Nasal cavity respiratory epithelium epithelial cell of viscerocranial mucosa (primary cell): Measurements from ENCODE around the gene ZNF579. TPM values are rescaled to one million over a fixed set of nuclear protein-coding genes. Genes with fewer than 3 reads are reported as not detected.

Experiments
- total RNA-seq: library from RNA; depleted of rRNA; stranded (reverse); fragments of >200 nt; gene quantifications from 2 replicates; pipeline ENCODE4 v1.2.3, GENCODE V29; 2014

The ZNF579 gene
- 2.4 and 6.7 TPM in 2 replicates for total RNA-seq

DNA sequence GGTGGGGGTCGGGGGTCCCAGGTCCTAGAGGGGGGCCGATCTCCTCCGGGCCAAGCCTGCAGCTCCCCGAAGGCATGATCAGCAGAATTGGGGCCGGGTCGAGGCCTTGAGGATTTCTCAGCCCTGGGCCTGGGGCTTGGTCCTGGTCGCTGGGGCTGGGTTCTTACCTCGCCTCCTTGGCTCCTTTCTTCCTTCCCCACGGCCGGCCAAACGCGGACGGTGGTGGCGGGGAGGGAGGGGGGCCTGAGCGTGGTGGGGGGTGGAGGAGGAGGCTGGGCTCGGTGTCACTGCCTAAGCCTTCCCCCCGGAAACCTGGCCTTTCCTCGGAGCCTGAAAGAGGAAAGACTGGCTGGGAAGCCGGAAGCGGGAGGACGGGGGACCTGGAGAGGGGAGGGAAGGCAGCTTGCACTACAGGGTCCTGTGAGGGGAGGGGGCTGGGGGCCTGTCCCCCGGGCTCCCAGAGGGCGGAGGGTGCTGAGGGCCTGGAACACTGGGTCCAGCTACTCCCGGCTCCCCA lies at the start of gene ZNF579:
ZNF579 (minus strand) TSS at position 221 of the 517 bp plus-strand sequence. CDS start 1,209 bp downstream, outside the sequence.

GRCh38 chr19:55624109-55625003 lies 43.7 kb upstream of the ZNF579 start, which contains the start of gene ZNF784:
Gene ZNF784, minus strand, starts transcription at chr19:55624566. Its CDS starts 5 bp downstream, at chr19:55624561.

DNA sequence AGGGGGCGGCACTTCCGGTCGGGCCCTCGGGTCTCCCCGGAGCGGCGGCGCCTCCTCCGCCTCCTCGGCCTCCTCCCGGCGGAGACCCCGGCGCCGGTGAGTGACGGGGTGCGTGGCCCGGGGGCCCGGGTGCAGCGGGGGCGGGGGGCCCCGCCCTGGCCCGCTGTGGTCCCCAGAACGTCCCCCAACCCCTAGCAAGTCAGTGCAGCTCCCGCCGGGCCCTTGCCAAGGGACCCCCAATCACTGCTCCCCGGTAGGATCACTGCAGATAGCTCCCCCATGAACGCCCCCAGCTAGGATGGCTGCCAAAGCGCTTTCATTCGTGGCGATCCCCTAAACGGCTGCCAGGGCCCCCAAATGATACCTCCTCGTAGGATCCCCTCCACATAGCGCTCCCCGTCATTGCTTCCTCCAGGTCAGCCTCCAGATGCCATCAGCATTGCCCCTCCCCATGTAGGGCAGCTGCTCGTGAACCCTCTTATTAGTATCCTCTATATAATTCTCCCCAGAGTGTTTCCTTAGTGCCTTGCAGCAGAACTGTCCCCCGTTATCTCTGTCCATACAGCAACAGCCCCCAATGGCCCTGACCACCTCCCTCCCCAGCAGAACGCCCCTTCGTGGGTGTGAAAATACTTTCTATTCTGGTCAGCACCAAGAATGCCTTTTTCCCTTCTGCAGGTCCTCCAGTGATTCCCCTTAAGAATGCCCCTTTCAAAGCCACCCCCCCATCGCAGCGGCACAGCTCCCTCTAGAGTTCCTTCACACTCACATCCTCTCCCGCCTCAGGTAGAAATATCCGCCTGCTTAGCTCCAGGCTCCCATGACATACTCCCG lies 25.2 kb upstream of the ZNF579 start, which contains the start of gene ZNF865:
ZNF865 (plus strand) TSS at position 11 of the 834 bp plus-strand sequence. CDS start 7,972 bp downstream, outside the sequence.

DNA sequence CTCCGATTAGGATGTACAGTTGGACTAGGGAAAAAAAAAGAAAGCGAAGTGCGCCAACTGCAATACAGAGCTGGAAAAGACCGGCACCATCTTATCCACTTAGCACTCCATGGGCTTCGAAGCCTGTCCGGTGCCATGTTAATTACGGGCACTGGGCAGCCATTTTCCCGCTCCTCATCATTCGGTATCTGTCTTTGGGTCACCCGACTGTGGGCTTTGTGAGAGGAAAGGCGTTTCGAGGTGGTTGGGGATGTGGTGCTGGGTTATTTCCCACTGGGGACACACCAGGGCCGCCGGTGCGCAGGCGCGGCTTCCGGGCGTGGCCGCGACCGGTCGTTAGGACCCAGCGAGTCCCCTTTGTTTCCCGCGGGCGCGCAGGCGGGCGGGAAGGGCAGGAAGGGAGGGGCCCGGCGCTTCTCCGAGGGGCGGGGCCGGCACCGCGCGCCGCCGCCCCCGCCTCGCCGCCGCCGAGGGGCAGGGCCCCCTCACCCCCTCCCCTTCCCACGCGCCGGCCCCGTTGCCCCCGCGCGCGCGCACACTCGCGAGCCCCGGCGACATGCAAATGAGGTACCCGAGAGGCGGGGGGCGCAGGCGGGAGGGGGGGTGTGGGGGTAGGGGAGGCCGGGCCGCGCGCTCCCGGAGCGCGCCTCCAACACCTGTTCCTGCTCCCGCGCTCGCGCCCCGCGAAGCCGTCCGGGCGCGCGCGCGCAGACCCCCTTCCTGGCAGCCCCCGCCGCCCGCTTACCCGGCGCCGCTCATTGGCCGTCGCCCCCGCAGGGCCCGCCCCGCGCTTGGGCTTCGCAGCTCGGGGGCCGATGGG lies 19.4 kb upstream of the ZNF579 start, which contains the start of gene ZNF524:
ZNF524 (plus strand) TSS at position 447 of the 820 bp plus-strand sequence. CDS start 1,825 bp downstream, outside the sequence.

GRCh38 chr19:55599468-55599841 lies 18.8 kb upstream of the ZNF579 start, which contains the start of gene FIZ1:
Gene FIZ1, minus strand, starts transcription at chr19:55599517. Its CDS starts 1,652 bp downstream, at chr19:55597865.

DNA sequence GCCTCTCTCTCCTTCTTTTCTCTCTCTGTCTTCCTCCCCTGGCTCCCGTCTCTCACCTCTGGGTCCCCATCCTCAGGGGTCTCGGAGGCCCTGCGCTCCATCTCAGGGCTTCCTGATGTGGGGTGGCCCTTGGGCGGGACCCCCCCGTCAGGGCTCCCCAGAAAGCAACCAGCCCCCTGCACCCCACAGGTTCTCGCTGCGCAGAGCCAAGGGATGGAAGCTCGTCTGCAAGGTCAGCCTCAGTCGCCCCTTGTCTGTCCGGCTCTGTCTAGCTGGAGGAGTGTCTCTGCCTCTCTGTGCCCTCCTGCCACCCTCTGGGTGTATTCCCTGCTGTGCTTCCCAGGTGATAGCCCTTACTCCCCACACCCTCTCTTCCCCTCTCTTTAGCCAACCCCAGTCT lies 35.2 kb downstream of the ZNF579 start, which contains the start of gene SBK3:
SBK3 (minus strand) TSS at position 101 of the 400 bp plus-strand sequence; CDS start at position 101, 0 bp downstream.

DNA sequence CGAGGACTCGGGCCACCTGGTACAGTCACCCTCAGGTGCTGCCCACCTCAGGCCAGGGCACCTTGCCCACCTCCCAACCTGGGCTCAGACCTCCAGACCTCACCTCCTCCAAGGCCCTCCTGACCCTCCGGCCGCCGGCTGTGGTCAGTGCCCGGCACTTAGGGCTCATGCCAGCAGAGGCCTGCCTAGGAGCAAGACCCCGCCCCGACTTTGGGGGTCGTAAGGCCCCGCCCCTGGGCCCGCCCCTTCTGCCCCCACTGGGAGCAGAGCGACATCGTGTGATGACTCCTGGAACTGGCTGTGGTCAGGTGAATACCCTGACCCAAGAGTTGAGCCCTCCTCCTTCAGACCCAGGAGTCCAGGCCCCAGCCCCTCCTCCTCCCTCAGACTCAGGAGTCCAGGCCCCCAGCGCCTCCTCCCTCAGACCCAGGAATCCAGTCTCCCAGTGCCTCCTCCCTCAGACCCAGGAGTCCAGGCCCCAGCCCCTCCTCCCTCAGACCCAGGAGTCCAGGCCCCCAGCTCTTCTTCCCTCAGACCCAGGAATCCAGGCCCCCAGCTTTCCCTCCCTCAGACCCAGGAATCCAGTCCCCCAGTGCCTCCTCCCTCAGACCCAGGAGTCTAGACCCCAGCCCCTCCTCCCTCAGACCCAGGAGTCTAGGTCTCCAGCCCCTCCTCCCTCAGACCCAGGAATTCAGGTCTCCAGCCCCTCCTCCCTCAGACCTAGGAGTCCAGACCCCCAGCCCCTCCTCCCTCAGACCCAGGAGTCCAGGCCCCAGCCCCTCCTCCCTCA lies 43.5 kb downstream of the ZNF579 start, which contains the start of gene SBK2:
SBK2 (minus strand) TSS at position 183 of the 790 bp plus-strand sequence. CDS start 839 bp downstream, outside the sequence.

Other genes with a start within 250 kb of the ZNF579 start
- gene KMT5C, start 241.0 kb downstream of the ZNF579 start, total RNA-seq, result 6.1 and 6.2 TPM in 2 replicates
- gene COX6B2, start 226.1 kb downstream of the ZNF579 start, total RNA-seq, result 0.34 and 0.43 TPM in 2 replicates
- gene GARIN5B, start 217.6 kb downstream of the ZNF579 start, total RNA-seq, result not detected in 2 replicates
- gene IL11, start 210.4 kb downstream of the ZNF579 start, total RNA-seq, result 0.34 and 1.6 TPM in 2 replicates
- not detected in 2 replicates for gene TMEM190, start 204.0 kb downstream of the ZNF579 start, total RNA-seq
- gene TMEM238, start 196.6 kb downstream of the ZNF579 start, total RNA-seq, result 2.3 and 4.4 TPM in 2 replicates
- gene RPL28, start 194.9 kb downstream of the ZNF579 start, total RNA-seq, result 216 and 276 TPM in 2 replicates
- gene UBE2S, start 173.1 kb downstream of the ZNF579 start, total RNA-seq, result 26.8 and 37.9 TPM in 2 replicates
- gene SHISA7, start 137.5 kb downstream of the ZNF579 start, total RNA-seq, result not detected in 2 replicates
- gene ISOC2, start 119.2 kb downstream of the ZNF579 start, total RNA-seq, result 34.8 and 39.6 TPM in 2 replicates
- gene C19orf85, start 116.1 kb downstream of the ZNF579 start, total RNA-seq, result not detected in 2 replicates
- gene ZNF628, start 104.2 kb downstream of the ZNF579 start, total RNA-seq, result 1.4 and 4.4 TPM in 2 replicates
- gene NAT14, start 95.7 kb downstream of the ZNF579 start, total RNA-seq, result 2.1 and 2.7 TPM in 2 replicates
- gene SSC5D, start 92.4 kb downstream of the ZNF579 start, total RNA-seq, result 0.36 TPM in 1 of 2 replicates, not detected in the other
- not detected in 2 replicates for gene SBK2, start 43.7 kb downstream of the ZNF579 start, total RNA-seq
- gene SBK3, start 35.3 kb downstream of the ZNF579 start, total RNA-seq, result not detected in 2 replicates
- gene FIZ1, start 18.7 kb upstream of the ZNF579 start, total RNA-seq, result 4.8 and 5.4 TPM in 2 replicates
- gene ZNF524, start 19.4 kb upstream of the ZNF579 start, total RNA-seq, result 14.8 and 16.1 TPM in 2 replicates
- 0.68 and 4.1 TPM in 2 replicates for gene ZNF865, start 24.8 kb upstream of the ZNF579 start, total RNA-seq
- 4.1 and 5.1 TPM in 2 replicates for gene ZNF784, start 43.7 kb upstream of the ZNF579 start, total RNA-seq
- 3.1 and 4.6 TPM in 2 replicates for gene ZNF580, start 60.2 kb upstream of the ZNF579 start, total RNA-seq
- 14.4 and 16.8 TPM in 2 replicates for gene ZNF581, start 62.8 kb upstream of the ZNF579 start, total RNA-seq
- gene CCDC106, start 67.4 kb upstream of the ZNF579 start, total RNA-seq, result 3.1 and 6.5 TPM in 2 replicates
- 121 and 156 TPM in 2 replicates for gene U2AF2, start 74.2 kb upstream of the ZNF579 start, total RNA-seq
- 21.5 and 192 TPM in 2 replicates for gene EPN1, start 94.4 kb upstream of the ZNF579 start, total RNA-seq
- not detected in 2 replicates for gene NLRP9, start 157.6 kb upstream of the ZNF579 start, total RNA-seq
- gene RFPL4A, start 178.2 kb upstream of the ZNF579 start, total RNA-seq, result not detected in 2 replicates
- gene RFPL4AL1, start 188.3 kb upstream of the ZNF579 start, total RNA-seq, result not detected in 2 replicates